SK-N-SH (cell line): ENCODE data around the gene RBMS3. TPM values are rescaled to one million over a fixed set of nuclear protein-coding genes. Genes with fewer than 3 reads are reported as not detected.

Source experiments
- CTCF ChIA-PET: fragments of 300-600, 350-600 bp; formaldehyde crosslinking; extraction: SDS; loops from one replicate; lab custom pipeline; 2021; lab: Yijun Ruan, JAX
- POLR2A ChIA-PET: fragments of 350-600 bp; sonication (Branson Sonifier 250); formaldehyde crosslinking; extraction: SDS; loops from one replicate; lab custom pipeline; 2020; ENCODE audit warnings: antibody characterized with exemption, inconsistent platforms; lab: Yijun Ruan, JAX
- DNase-seq: peaks from one replicate; pipeline ENCODE4 v3.0.0; 2012
- H2AFZ ChIP-seq: fragments of 200-600 bp; sonication (generic); 2 replicates; pipeline ENCODE4 v1.8.1; 2016; ENCODE audit warnings: antibody characterized with exemption, mild to moderate bottlenecking, low read depth
- H3F3A ChIP-seq: fragments of 200-600 bp; sonication (generic); replicated peaks from 2 replicates; pipeline ENCODE3; 2016; ENCODE audit warnings: antibody characterized with exemption, mild to moderate bottlenecking; ENCODE audit not compliant: insufficient read depth
- H3K27ac ChIP-seq, 2 experiments: fragments of 200-500 bp in 1 of 2; fragments of 200-600 bp in 1 of 2; sonication (Bioruptor generic) in 1 of 2; sonication (generic), shearing (Covaris generic) in 1 of 2; 2 replicates each; pipeline versions ENCODE4 v1.5.1 to v1.6.1; 2014 to 2016; ENCODE audit warnings: low read depth in 2 of 2, inconsistent platforms in 1 of 2, low read length in 1 of 2, mild to moderate bottlenecking in 1 of 2, mixed read lengths in 1 of 2
- H3K27me3 ChIP-seq: fragments of 200-600 bp; sonication (generic), shearing (Covaris generic); 2 replicates; pipeline ENCODE4 v1.6.1; 2016; ENCODE audit warnings: mixed run types; ENCODE audit not compliant: insufficient read depth
- H3K36me3 ChIP-seq, 2 experiments: fragments of 200-500 bp in 1 of 2; fragments of 200-600 bp in 1 of 2; sonication (Bioruptor generic) in 1 of 2; sonication (generic) in 1 of 2; replicated peaks in 1 of 2; 2 replicates each; pipeline versions ENCODE3 to v1.5.1; 2014 to 2016; ENCODE audit warnings: low read length in 1 of 2, mild to moderate bottlenecking in 1 of 2; ENCODE audit not compliant: insufficient read depth in 2 of 2, control insufficient read depth in 1 of 2
- H3K4me1 ChIP-seq, 2 experiments: fragments of 200-500 bp in 1 of 2; fragments of 200-600 bp in 1 of 2; sonication (Bioruptor generic) in 1 of 2; sonication (generic), shearing (Covaris generic) in 1 of 2; 2 replicates each; pipeline versions ENCODE4 v1.5.1 to v1.6.1; 2014 to 2016; ENCODE audit warnings: low read depth in 1 of 2, low read length in 1 of 2, mixed run types in 1 of 2; ENCODE audit not compliant: insufficient read depth in 2 of 2, control insufficient read depth in 1 of 2
- H3K4me2 ChIP-seq: fragments of 200-600 bp; sonication (generic), shearing (Covaris generic); 2 replicates; pipeline ENCODE4 v1.6.1; 2017; ENCODE audit warnings: mixed run types
- H3K4me3 ChIP-seq, 2 experiments: fragments of 200-500 bp in 1 of 2; fragments of 200-600 bp in 1 of 2; sonication (Bioruptor generic) in 1 of 2; sonication (generic), shearing (Covaris generic) in 1 of 2; 2 replicates each; pipeline versions ENCODE4 v1.5.1 to v1.8.1; 2014 to 2016; ENCODE audit warnings: low read depth in 2 of 2, inconsistent platforms in 1 of 2, low read length in 1 of 2, mild to moderate bottlenecking in 1 of 2, mixed read lengths in 1 of 2, moderate library complexity in 1 of 2
- H3K79me2 ChIP-seq: fragments of 200-600 bp; sonication (generic); 2 replicates; pipeline ENCODE4 v1.8.1; 2017; ENCODE audit warnings: mild to moderate bottlenecking; ENCODE audit not compliant: insufficient read depth
- H3K9ac ChIP-seq: fragments of 200-600 bp; sonication (generic); 2 replicates; pipeline ENCODE4 v1.6.1; 2017; ENCODE audit warnings: mixed run types
- H3K9me2 ChIP-seq: fragments of 200-600 bp; sonication (generic); 2 replicates; pipeline ENCODE4 v1.6.1; 2017; ENCODE audit warnings: mixed run types
- H3K9me3 ChIP-seq: fragments of 200-600 bp; sonication (generic); 2 replicates; pipeline ENCODE4 v1.6.1; 2017; ENCODE audit warnings: mixed run types, mild to moderate bottlenecking, moderate library complexity
- H4K20me1 ChIP-seq: fragments of 200-600 bp; sonication (generic); 2 replicates; pipeline ENCODE4 v1.6.1; 2017; ENCODE audit warnings: mild to moderate bottlenecking, mixed run types; ENCODE audit not compliant: insufficient read depth
- CHD2 ChIP-seq: fragments of 150-350 bp; IDR thresholded peaks from 2 replicates; pipeline ENCODE4 v1.6.1; 2018; ENCODE audit warnings: low read length; ENCODE audit not compliant: partially characterized antibody
- ELF1 ChIP-seq: IDR thresholded peaks from 2 replicates; pipeline ENCODE4 v1.4.0; 2012
- EZH2phosphoT487 ChIP-seq: fragments of 200-600 bp; sonication (generic); IDR thresholded peaks from 2 replicates; pipeline ENCODE4 v1.6.1; 2017; ENCODE audit warnings: low read depth, mixed run types, mild to moderate bottlenecking, antibody characterized with exemption, moderate library complexity, borderline replicate concordance
- GATA2 ChIP-seq: sonication (generic); formaldehyde crosslinking; IDR thresholded peaks from 2 replicates; pipeline ENCODE4 v1.5.0; 2020; ENCODE audit warnings: mild to moderate bottlenecking, missing genetic modification reagents
- IRF3 ChIP-seq: fragments of 150-350 bp; IDR thresholded peaks from 2 replicates; pipeline ENCODE4 v1.6.1; 2016; ENCODE audit warnings: mild to moderate bottlenecking, low read depth, low read length
- JUND ChIP-seq: IDR thresholded peaks from 2 replicates; pipeline ENCODE4 v1.4.0; 2012
- MEF2A ChIP-seq: IDR thresholded peaks from 2 replicates; pipeline ENCODE4 v1.4.0; 2012; ENCODE audit warnings: low read depth, borderline replicate concordance
- NRF1 ChIP-seq: IDR thresholded peaks from 2 replicates; pipeline ENCODE4 v1.6.1; 2012; ENCODE audit warnings: low read depth, mild to moderate bottlenecking, low read length
- PBX3 ChIP-seq: IDR thresholded peaks from 2 replicates; pipeline ENCODE4; 2012
- REST ChIP-seq: IDR thresholded peaks from 2 replicates; pipeline ENCODE4 v1.6.1; 2012; ENCODE audit warnings: mild to moderate bottlenecking, low read depth, low read length, moderate library complexity
- RXRA ChIP-seq: IDR thresholded peaks from 2 replicates; pipeline ENCODE4 v1.4.0; 2012; ENCODE audit warnings: low read depth, mild to moderate bottlenecking, borderline replicate concordance
- USF1 ChIP-seq: IDR thresholded peaks from 2 replicates; pipeline ENCODE4 v1.4.0; 2012; ENCODE audit warnings: low read depth, borderline replicate concordance
- WGBS: methylation state at CpG from one replicate; pipeline ENCODE4 v1.1.6; 2017; ENCODE audit warnings: low lambda C conversion rate; 5-methylcytosine and 5-hydroxymethylcytosine counted together
- polyA plus RNA-seq, 3 experiments: library from polyadenylated mRNA; depleted of rRNA; stranded (reverse); fragments of >200 nt; gene quantifications; 2 replicates each; pipeline ENCODE4 v1.2.3, GENCODE V29; 2012
- TF ChIP-seq, protein P1 (sequence below): IDR thresholded peaks from 2 replicates; pipeline ENCODE4 v1.4.0; 2012; ENCODE audit warnings: low read depth, borderline replicate concordance
- TF ChIP-seq, protein P2 (sequence below): fragments of 200-600 bp; sonication (generic); IDR thresholded peaks from 2 replicates; pipeline ENCODE4 v1.6.1; 2017; ENCODE audit warnings: antibody characterized with exemption, mild to moderate bottlenecking, moderate library complexity

Gene RBMS3
- polyA plus RNA-seq, 1 of the 3 experiments (the other 2 are of a cell fraction) = 8.2 TPM

DNA sequence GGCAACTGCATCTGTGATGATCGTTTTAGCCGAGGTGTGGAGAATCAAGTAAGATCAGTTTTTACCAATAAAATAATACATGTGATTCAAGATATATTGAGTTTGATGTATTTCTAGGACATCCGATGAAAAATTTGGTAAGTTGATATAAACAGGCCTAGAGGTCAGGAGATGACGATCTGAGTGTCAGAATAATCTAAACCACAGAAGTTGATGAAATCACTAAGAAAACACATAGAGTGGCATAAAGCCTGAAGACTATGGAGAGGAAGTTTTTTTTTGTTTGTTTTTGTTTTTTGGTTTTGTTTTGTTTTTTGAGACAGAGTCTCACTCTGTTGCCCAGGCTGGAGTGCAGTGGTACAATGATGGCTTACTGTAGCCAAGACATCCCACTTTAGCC, 235.3 kb downstream of the RBMS3 start:
- Histone ChIP-seq H3K79me2 (peaks cover 66% of the 10 kb centered on the region), H3K36me3 (no peaks in the 10 kb centered on the region), H3F3A (peaks cover 15% of the 10 kb centered on the region), H3K4me2 (no peak overlapping the region), H3K4me3 (no peak overlapping the region), H3K9ac (no peak overlapping the region), H2AFZ (no peak overlapping the region), H3K9me2 (no peaks in the 10 kb centered on the region), H3K4me1 (peaks cover 23 to 43% of the 10 kb centered on the region in 2 experiments), H4K20me1 (no peaks in the 10 kb centered on the region), H3K9me3 (no peaks in the 10 kb centered on the region), H3K27me3 (no peaks in the 10 kb centered on the region), H3K27ac (peak overlapping the region; percentile 44 to 50; a peak in 2 of 4 replicates)
- ChIA-PET CTCF (interaction anchor here (0.7 kb wide), 1 partner anchor 1057 kb away, joined by 3 read pairs; no protein-coding TSS in a partner anchor), POLR2A (no interaction called here)
- no peak for TF ChIP-seq IRF3
- TF ChIP-seq, protein P1, sequence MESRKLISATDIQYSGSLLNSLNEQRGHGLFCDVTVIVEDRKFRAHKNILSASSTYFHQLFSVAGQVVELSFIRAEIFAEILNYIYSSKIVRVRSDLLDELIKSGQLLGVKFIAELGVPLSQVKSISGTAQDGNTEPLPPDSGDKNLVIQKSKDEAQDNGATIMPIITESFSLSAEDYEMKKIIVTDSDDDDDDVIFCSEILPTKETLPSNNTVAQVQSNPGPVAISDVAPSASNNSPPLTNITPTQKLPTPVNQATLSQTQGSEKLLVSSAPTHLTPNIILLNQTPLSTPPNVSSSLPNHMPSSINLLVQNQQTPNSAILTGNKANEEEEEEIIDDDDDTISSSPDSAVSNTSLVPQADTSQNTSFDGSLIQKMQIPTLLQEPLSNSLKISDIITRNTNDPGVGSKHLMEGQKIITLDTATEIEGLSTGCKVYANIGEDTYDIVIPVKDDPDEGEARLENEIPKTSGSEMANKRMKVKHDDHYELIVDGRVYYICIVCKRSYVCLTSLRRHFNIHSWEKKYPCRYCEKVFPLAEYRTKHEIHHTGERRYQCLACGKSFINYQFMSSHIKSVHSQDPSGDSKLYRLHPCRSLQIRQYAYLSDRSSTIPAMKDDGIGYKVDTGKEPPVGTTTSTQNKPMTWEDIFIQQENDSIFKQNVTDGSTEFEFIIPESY = no peak
- no peak for TF ChIP-seq PBX3
- no peak for TF ChIP-seq REST
- no peak for TF ChIP-seq MEF2A
- TF ChIP-seq NRF1 = no peak
- TF ChIP-seq ELF1 = no peak
- TF ChIP-seq USF1 = no peak
- TF ChIP-seq, protein P2, sequence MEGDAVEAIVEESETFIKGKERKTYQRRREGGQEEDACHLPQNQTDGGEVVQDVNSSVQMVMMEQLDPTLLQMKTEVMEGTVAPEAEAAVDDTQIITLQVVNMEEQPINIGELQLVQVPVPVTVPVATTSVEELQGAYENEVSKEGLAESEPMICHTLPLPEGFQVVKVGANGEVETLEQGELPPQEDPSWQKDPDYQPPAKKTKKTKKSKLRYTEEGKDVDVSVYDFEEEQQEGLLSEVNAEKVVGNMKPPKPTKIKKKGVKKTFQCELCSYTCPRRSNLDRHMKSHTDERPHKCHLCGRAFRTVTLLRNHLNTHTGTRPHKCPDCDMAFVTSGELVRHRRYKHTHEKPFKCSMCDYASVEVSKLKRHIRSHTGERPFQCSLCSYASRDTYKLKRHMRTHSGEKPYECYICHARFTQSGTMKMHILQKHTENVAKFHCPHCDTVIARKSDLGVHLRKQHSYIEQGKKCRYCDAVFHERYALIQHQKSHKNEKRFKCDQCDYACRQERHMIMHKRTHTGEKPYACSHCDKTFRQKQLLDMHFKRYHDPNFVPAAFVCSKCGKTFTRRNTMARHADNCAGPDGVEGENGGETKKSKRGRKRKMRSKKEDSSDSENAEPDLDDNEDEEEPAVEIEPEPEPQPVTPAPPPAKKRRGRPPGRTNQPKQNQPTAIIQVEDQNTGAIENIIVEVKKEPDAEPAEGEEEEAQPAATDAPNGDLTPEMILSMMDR = no peak
- TF ChIP-seq GATA2 (CRISPR knock-in tag) = no peak
- no peak for TF ChIP-seq RXRA
- TF ChIP-seq CHD2 = no peak
- no peak for TF ChIP-seq JUND
- TF ChIP-seq EZH2phosphoT487 = no peak
- DNase-seq = no peak
- whole genome bisulfite sequencing = 91% methylated on average over 4 of the region's 4 CpGs
